ENCODE data around the gene FBXL7.

DNA sequence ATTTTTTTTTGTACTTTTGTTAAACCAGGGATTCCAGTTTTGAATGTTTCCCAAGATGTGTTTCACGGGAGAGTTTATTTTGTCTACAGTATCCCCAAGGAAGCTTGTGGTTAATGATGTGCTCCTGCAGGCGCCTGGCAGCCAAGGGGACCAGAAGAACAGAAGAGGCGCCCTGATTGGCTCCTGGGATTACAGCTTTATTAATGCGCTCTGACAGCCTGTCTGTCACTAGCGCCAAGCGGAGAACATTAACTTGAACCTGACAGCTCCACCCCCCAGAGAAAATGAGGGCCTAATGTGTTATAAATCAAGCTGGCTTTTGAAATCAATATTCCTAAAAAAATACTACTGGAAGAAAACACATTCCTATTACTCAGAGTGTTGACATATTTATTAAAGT is 5.0 kb upstream of the FBXL7 start:
- TF ChIP-seq, protein P1, sequence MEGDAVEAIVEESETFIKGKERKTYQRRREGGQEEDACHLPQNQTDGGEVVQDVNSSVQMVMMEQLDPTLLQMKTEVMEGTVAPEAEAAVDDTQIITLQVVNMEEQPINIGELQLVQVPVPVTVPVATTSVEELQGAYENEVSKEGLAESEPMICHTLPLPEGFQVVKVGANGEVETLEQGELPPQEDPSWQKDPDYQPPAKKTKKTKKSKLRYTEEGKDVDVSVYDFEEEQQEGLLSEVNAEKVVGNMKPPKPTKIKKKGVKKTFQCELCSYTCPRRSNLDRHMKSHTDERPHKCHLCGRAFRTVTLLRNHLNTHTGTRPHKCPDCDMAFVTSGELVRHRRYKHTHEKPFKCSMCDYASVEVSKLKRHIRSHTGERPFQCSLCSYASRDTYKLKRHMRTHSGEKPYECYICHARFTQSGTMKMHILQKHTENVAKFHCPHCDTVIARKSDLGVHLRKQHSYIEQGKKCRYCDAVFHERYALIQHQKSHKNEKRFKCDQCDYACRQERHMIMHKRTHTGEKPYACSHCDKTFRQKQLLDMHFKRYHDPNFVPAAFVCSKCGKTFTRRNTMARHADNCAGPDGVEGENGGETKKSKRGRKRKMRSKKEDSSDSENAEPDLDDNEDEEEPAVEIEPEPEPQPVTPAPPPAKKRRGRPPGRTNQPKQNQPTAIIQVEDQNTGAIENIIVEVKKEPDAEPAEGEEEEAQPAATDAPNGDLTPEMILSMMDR (IDR thresholded peaks at IDR 0.05): no peak
- no peak for TF ChIP-seq POLR2A (IDR thresholded peaks at IDR 0.05)

Data from lower leg skin (tissue), 3 donors.